Esophagus squamous epithelium (tissue), 5 donors: ENCODE measurements around the gene JAZF1. TPM values are rescaled to one million over a fixed set of nuclear protein-coding genes. Genes with fewer than 3 reads are reported as not detected.

Source experiments
- DNase-seq: peaks from one replicate; lab custom pipeline; 2025; lab: John Stamatoyannopoulos, UW
- H3K27ac ChIP-seq, 4 donors: fragments of 200-600 bp; sonication (generic); one replicate each; pipeline ENCODE4 v1.5.1; 2016 to 2019; ENCODE audit warnings: mild to moderate bottlenecking in 1 of 4
- H3K27me3 ChIP-seq, 4 donors: fragments of 200-600 bp; sonication (generic); 1 replicate in 3 of 4; 2 replicates in 1 of 4; pipeline versions ENCODE4 v1.5.1 to v1.6.0; 2017 to 2021; ENCODE audit warnings: antibody characterized with exemption in 1 of 4
- H3K36me3 ChIP-seq, 3 donors: fragments of 200-600 bp; sonication (generic); one replicate each; pipeline ENCODE4 v1.5.1; 2016 to 2019
- H3K4me1 ChIP-seq, 3 donors: fragments of 200-600 bp; sonication (generic); one replicate each; pipeline ENCODE4 v1.5.1; 2017 to 2019
- H3K4me3 ChIP-seq, 4 donors: fragments of 200-600 bp; sonication (generic); 1 replicate in 3 of 4; 2 replicates in 1 of 4; pipeline ENCODE4 v1.5.1; 2016 to 2019; ENCODE audit warnings: mild to moderate bottlenecking in 2 of 4, moderate library complexity in 1 of 4
- H3K9me3 ChIP-seq, 3 donors: fragments of 200-600 bp; sonication (generic); one replicate each; pipeline ENCODE4 v1.5.1; 2016 to 2019
- CTCF ChIP-seq, 6 experiments: fragments of 450-650 bp in 4 of 6; fragments of 200-600 bp in 2 of 6; sonication (generic) in 2 of 6; IDR thresholded peaks; one replicate each; pipeline ENCODE4 v1.5.1; 2016 to 2019; ENCODE audit warnings: antibody characterized with exemption in 6 of 6, mild to moderate bottlenecking in 4 of 6, moderate library complexity in 4 of 6
- POLR2A ChIP-seq, 4 donors: fragments of 450-650 bp; IDR thresholded peaks; one replicate each; pipeline ENCODE4 v1.6.1; 2017; ENCODE audit warnings: antibody characterized with exemption in 4 of 4, mild to moderate bottlenecking in 4 of 4, moderate library complexity in 3 of 4
- WGBS, 2 donors: methylation state at CpG; one replicate each; pipeline ENCODE4 v1.1.5; 2018; 5-methylcytosine and 5-hydroxymethylcytosine counted together
- intact Hi-C: fragments of 100-400 bp; cut with DNase I; formaldehyde crosslinking; loops from one replicate; pipeline ENCODE4 v1.15.0; 2022
- total RNA-seq, 4 donors: library from RNA; depleted of rRNA; stranded (reverse); fragments of >200 nt; gene quantifications; one replicate each; pipeline ENCODE4 v1.1.0, GENCODE V29; 2016
- donor health status: DM: yes; HTN: yes; CAD: no.

JAZF1 gene
- total RNA-seq, 4 donors from 2014 or later, result 1.3 to 8.6 (median 2.0) TPM

GRCh38 chr7:28166982-28167715 lies 13.4 kb downstream of the JAZF1 start:
- intact Hi-C loops, result no loop called here
- no peak for DNase-seq
- no peaks in the 10 kb centered on the region for H3K9me3 ChIP-seq
- TF ChIP-seq POLR2A (IDR thresholded peaks at IDR 0.05) (no peak), CTCF (IDR thresholded peaks at IDR 0.05) (no peak)
- peaks cover 0 to 6% (median 0%) of the 10 kb centered on the region in 3 donors for H3K4me1 ChIP-seq
- no peak overlapping the region for H3K4me3 ChIP-seq
- no peaks in the 10 kb centered on the region for H3K36me3 ChIP-seq
- WGBS, 2 donors, result 85 to 89% methylated on average over 5 of the region's 5 CpGs
- H3K27ac ChIP-seq, result no peak overlapping the region
- H3K27me3 ChIP-seq, result no peaks in the 10 kb centered on the region

GRCh38 chr7:28165961-28166955 lies 14.3 kb downstream of the JAZF1 start:
- Histone ChIP-seq H3K36me3 (no peaks in the 10 kb centered on the region), H3K27me3 (no peaks in the 10 kb centered on the region), H3K4me1 (peaks cover 0 to 6% (median 0%) of the 10 kb centered on the region in 3 donors), H3K27ac (no peak overlapping the region), H3K9me3 (no peaks in the 10 kb centered on the region), H3K4me3 (no peak overlapping the region)
- intact Hi-C loops, result no loop called here
- WGBS, 2 donors, result 73 to 80% methylated on average over 4 of the region's 4 CpGs
- DNase-seq, result no peak
- TF ChIP-seq POLR2A (IDR thresholded peaks at IDR 0.05) (no peak), CTCF (IDR thresholded peaks at IDR 0.05) (no peak)

GRCh38 chr7:28165261-28165660 lies 15.3 kb downstream of the JAZF1 start:
- no peaks in the 10 kb centered on the region for H3K27me3 ChIP-seq
- H3K4me1 ChIP-seq, result peaks cover 0 to 6% (median 0%) of the 10 kb centered on the region in 3 donors
- no peak overlapping the region for H3K27ac ChIP-seq
- intact Hi-C loops, result no loop called here
- no peak for TF ChIP-seq CTCF (IDR thresholded peaks at IDR 0.05)
- TF ChIP-seq POLR2A (IDR thresholded peaks at IDR 0.05), result no peak
- no peaks in the 10 kb centered on the region for H3K36me3 ChIP-seq
- 54 to 90% methylated on average over 2 of the region's 2 CpGs for whole genome bisulfite sequencing, 2 donors
- DNase-seq, result no peak
- H3K4me3 ChIP-seq, result no peak overlapping the region
- no peaks in the 10 kb centered on the region for H3K9me3 ChIP-seq

GRCh38 chr7:28163949-28164348 lies 16.6 kb downstream of the JAZF1 start:
- peaks cover 0 to 6% (median 0%) of the 10 kb centered on the region in 3 donors for H3K4me1 ChIP-seq
- no peaks in the 10 kb centered on the region for H3K36me3 ChIP-seq
- intact Hi-C loops, result no loop called here
- no peak overlapping the region for H3K27ac ChIP-seq
- H3K4me3 ChIP-seq, result no peak overlapping the region
- H3K27me3 ChIP-seq, result no peaks in the 10 kb centered on the region
- H3K9me3 ChIP-seq, result no peaks in the 10 kb centered on the region
- TF ChIP-seq CTCF (IDR thresholded peaks at IDR 0.05), result no peak
- no peak for TF ChIP-seq POLR2A (IDR thresholded peaks at IDR 0.05)
- DNase-seq, result no peak

- no peak overlapping the region for H3K27ac ChIP-seq
- TF ChIP-seq POLR2A (IDR thresholded peaks at IDR 0.05), result no peak
- no peak for TF ChIP-seq CTCF (IDR thresholded peaks at IDR 0.05)
- H3K4me1 ChIP-seq, result peaks cover 0 to 15% (median 4%) of the 10 kb centered on the region in 3 donors
- WGBS, 2 donors, result 100% methylated on average over 1 of the region's 1 CpG
- no peak for DNase-seq
- no peaks in the 10 kb centered on the region for H3K36me3 ChIP-seq
- H3K27me3 ChIP-seq, result no peaks in the 10 kb centered on the region
- intact Hi-C loops, result no loop called here
- no peak overlapping the region for H3K4me3 ChIP-seq
- no peaks in the 10 kb centered on the region for H3K9me3 ChIP-seq
Observed at GRCh38 chr7:28161331-28161730, 19.3 kb downstream of the JAZF1 start.
